Adrenal gland (tissue), 5 donors: Measurements from ENCODE around the gene HEMGN.

Experiments
- CTCF ChIP-seq, 6 experiments: fragments of 450-650 bp in 4 of 6; fragments of 200-600 bp in 2 of 6; sonication (generic) in 1 of 6; IDR thresholded peaks; 1 replicate in 5 of 6; 2 replicates in 1 of 6; pipeline versions ENCODE4 v1.5.1 to v1.8.0; 2016 to 2021; ENCODE audit warnings: antibody characterized with exemption in 6 of 6, mild to moderate bottlenecking in 2 of 6, moderate library complexity in 1 of 6
- POLR2A ChIP-seq, 2 donors: fragments of 450-650 bp; IDR thresholded peaks; one replicate each; pipeline ENCODE4 v1.6.1; 2017; ENCODE audit warnings: antibody characterized with exemption in 2 of 2, mild to moderate bottlenecking in 2 of 2, moderate library complexity in 1 of 2
- donor health status: DM: no; HTN: no; CAD: no.

- TF ChIP-seq CTCF (IDR thresholded peaks at IDR 0.05) (no peak), POLR2A (IDR thresholded peaks at IDR 0.05) (no peak)
Measured at GRCh38 chr9:97987487-97987886, 49.5 kb upstream of the HEMGN start.
